ENCODE measurements around the gene BBX.
A peak's percentile ranks its signal among the peaks of the same experiment; 100 is the strongest.

BBX gene

DNA sequence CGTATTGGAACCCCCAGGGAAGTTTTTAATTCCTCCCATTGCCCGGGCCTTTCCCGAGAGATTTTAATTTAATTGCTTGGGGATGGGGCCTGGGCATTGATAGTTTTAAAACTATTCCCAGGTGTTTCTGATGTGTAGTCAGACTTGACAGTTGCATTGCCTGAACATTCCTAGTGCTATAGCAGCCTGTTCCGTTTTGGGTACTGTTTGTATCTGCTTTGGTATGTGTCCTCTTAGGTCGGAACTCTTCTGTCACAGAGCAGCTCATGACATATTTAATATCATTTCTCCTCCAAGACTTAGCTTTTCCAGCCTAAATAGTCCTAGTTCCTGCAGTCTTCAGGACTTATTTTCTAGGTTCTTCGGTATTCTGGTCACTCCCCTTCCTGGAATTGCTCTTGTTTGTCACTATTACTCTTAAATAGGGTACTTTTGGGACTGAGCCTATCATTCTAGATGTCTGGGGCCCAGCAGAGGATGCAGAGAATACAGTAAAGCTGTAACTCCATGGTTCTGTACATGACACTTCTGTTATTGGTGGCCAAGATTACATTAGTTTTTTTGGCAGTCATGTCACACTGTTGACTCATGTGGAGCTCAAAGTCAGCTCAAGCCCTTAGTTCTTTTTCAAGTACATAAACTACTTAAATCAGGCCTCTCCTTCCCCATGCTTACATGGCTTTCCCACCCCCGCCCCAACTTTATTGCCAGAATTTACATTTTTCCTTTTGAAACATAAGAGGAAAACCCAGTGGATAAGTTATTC, 81.5 kb downstream of the BBX start:
- DNase-seq: no peak

DNA sequence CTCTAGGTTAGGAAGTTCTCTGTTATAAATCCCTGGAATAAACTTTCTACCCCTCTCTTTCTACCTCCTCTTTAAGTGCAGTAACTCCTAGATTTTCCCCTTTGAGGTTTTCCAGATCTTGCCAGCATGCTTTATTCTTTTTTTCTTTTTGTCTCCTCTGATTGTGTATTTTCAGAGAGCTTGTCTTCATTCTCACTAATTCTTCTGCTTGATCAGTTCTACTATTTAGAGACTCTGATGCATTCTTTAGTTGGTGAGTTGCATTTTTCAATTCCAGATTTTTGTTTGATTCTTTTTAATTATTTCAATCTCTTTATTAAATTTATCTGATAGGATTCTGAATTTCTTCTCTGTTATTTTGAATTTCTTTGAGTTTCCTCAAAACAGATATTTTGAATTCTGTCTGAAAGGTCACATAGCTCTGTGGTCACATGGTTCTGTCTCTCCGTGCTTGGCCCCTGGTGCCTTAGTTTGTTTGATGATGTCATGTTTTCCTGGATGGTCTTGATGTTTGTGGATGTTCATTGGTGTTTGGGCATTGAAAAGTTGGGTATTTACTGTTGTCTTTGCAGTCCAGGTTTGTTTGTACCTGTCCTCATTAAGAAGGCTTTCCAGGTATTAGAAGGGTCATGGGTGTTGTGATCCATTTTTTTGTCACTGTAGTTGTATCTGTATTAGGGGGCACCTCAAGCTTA, 89.2 kb downstream of the BBX start:
- no peak for DNase-seq

DNA sequence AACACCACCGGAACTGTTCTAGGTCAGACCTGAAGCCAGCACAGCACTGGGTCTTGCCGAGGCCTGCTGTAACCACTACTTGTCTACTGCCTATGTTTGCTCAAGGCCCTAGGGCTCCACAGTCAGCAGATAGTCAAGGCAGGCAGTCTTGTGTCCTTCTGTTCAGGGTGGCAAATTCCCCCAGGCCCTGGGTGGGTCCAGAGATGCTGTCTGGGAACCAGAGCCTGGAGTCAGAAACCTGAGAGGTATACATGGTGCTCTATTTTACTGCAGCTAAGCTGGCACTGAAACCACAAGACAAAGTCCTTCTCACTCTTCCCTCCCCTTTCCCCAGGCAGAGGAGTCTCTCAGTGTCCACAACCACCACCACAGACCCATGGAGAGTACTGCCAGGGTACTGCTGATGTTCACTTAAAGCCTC, 89.9 kb downstream of the BBX start:
- DNase-seq: no peak

DNA sequence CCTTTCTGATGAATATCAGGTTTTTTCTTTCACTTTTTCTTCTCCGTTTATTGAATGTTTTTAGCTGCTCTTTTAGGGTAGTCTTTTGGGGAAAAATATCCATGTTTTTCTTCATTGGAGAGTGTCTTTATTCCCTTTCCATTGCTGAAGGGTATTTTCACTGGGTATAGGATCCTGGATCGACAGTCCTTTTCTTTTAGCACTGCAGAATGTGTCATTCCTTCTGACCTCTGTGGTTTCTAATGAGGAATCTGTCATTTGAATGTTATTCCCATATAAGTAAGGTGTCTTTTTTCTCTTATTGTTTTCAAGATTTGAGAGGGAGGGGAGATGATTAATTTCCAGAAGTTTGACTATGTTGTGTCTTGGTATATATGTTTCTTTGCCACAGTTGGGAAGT, 96.8 kb downstream of the BBX start:
- no peak for DNase-seq

DNA sequence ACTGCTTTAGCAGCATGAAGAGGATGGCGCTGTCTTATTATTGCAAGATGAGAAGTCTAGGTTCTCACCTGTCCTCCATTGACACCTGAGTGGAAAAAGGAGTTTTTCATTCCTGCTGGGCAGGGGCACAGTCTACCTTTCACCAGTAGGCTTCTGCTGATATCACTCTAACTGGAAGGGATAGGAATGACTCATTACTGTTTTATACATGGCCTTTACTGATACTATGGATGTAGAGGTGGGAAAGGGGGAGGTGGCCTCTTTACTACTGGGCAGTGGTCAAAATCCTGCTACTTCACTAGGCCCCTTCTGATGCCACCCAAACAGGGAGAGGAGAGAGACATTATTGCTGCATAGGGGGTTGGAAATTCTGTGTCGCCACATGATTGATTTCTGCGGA, 97.8 kb downstream of the BBX start:
- DNase-seq: no peak

DNA sequence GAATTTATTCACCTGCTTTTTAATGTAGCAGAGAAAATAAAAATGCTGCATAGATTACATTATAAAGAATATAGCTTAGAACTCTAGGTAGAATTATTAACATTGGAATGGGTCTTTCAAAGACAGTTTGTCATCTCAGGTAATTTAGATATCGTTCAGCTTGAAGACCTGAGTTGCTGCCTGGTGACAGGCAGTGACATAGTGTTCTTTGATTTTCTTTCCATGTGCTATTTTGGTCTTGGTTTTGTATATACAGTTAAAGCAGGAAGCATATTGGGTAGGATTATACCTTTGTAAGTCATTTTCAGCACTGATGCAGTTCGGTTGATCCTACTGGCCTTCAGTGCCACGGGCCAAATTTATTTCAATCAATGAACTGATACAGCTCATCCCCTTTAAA, 98.7 kb downstream of the BBX start:
- DNase-seq: no peak

DNA sequence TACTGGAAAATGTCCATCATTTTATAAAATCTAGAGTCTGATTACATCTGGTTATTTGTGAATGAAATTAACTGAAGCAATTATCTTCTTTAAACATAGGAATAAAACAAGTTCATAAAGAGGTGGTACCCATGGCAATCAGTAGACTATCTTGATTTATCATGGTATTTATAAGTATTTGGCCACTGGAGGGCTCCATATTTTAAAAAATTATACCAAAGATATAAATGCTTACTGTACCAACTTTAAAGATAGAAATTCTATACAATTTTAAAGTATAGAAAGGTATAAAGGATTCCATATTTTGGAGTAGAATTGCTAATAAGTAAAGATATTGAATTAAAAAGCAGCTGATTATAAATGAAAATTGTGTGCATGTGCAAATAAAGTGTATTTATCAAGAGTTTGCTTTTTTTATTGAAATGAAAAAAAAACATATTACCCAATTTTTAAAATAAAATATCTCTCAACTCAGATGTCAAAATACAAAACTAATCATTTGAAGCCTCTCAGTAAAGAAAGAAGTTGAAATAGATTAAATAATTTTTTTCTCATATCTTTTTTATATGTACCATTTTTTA, 105.3 kb downstream of the BBX start:
- DNase-seq: no peak

DNA sequence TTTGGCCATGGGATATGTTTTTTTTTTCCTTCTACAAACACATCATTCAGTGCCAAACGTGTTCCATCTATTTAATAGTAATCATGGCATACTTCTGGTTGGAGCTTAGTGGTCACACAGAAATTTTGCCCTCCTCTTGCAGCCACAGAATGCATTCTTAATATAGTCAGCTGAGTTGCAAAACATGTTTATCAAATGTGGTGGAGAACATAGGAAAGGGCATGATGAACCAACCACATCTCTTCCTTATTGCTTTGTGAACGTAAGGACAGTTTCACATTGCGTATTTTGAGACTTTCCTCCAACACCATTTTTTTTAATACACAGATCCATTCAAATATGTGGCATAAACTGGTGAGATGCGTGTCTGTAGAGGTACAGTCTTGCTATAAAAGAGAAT, 106.8 kb downstream of the BBX start:
- DNase-seq: peak; percentile 54

DNA sequence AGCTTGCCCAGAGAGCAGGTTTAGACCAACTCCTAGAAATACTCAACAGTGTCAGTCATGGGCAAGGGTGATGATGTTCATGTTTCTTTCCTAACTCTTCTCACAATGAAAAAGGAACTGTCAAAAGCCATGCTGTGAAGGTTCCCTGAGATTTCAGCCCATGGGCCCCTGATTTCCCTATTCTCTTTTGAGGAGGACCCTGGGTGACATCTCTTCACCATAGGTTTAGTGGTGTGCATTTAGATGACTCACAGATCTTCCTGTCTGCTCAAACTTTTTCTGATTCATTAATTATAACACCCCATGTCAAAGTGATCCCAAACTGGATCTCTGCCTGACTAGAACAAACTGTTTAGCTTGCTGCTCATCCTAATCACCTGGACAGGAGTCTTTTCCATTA, 108.0 kb downstream of the BBX start:
- peak; percentile 41 for DNase-seq

DNA sequence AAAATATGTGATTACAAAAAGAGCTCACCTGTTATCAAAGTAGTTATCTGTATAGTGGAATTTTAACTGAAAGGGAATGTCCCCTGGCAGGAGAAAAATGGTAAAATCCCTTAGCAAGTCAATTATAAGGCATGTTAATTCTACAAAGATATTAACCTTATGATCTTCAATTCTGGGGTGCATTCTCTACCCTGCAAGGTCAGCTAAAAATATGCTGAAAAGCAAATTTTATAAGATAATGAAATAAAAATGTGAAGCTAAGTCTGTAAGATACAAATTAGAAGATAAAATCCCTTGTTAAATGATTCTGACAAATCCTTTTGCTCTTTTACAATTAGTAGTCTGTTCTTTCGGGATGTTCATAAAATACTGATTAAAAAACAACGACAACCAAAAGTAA, 109.8 kb downstream of the BBX start:
- no peak for DNase-seq

DNA sequence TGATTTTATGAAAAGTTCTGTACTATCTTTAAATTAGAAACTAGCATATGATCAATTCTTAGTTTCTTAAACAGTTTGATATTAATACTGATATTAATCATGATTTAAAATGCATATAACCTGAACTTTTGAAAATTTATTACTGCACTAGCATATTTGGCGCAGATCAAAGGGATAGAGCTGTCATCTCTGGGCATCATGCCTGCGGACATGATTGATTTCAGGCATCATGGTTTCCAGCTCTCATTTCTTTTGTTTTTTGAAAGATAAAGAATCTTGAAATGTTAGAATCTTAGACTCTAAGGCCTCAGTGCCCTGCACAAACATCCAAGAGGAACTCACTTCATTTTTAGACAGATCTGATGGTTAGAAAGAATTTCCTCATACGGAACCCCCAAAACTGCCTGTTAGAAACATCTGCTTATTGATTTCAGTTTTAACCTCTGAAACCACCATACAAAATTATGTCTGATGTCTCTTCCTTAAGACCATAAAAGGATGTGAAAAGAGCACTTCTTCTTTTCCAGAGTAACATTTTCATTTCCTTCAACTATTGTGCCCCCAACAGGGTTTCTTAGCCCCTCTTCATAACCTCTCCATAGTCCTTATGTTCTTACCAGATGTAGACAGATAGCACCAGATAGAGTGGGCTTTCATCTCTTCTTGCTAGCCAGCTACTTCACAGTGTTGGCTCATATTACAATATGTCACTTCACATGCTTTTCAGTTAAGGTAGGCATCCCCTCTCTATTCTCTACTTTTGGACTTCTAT, 110.8 kb downstream of the BBX start:
- no peak for DNase-seq

DNA sequence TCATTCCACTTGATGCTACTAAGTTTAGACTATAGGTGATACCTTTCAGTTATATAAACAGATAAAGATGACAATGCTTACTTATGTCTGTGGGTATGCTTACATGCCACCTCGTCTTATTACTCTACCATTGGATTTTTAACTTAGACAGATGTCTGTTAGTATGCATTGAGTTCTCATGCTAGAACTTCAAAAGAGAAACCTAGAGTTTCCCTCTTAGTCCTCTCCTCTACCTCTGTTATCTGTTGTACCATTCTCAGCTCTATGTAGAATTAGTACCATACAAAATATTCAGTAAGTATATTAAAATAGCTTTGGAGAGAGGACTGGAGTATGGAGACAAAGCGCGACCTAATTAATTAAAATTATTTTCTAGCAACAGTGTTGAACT, 111.3 kb downstream of the BBX start:
- DNase-seq: no peak

DNA sequence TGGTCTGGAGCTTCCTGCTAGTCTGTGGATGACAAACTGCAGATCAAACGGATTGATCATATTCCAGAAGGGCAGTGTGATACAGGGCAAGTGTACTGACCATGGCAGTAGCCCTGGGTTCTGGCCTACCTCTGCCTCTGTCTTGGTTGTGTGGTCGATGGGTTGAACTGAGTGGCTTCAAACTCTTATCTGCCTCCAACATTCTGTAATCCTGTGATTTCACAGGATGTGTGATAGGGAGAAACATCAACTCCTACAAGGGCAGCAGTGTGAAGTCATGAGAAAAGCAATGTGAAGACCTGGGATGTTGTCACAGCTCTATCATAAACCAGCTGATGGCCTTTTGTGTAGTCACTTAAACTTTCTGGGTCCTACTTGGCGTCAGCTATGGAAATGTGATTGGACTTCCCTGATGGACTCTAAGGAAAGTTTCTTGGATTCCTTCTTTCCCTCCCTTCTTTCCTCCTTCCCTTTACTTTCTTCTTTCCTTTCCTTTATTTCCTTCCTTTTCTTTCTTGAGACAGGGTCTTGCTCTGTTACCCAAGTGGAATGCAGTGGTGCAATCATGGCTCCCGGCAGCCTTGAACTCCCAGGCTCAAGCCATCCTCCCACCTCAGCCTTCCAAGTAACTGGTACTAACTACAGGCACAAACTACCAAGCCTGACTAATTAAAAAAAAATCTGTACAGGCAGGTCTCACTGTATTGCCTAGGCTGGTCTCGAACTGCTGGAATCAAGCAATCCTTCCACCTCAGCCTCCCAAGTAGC, 114.8 kb downstream of the BBX start:
- no peak for DNase-seq

DNA sequence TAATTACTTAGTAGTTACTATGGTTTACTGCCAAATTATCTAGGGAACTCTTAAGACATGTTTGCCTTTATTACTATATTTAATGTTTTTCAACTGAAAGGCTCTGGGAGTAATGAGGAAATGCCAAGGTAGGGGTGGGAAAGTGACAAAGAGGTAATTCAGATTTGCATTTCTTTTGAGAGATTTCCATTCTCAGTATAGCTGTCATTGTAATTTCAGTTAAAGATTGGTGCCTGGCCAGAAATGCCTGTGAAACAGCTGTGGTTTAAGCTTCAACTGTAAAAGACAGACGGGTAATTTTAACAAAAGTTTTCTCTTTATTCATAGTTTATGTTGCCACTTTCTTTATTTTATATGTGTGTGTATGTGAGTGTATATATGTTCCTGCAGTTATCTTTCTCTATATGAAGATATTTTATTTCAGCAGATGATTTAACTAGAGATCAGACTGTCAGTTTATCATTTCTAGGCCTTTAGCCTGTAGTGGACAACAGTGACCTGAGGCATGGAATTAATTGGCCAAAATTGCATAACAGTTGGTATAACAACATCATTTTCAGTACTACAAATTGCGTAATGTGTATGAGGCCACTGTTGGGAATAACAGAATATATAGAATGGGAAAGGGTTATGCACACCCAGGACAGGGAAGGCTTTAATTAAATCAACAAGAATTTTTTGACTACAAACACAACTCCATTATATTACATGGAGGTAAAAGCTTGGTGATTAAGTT, 119.0 kb downstream of the BBX start:
- no peak for DNase-seq

DNA sequence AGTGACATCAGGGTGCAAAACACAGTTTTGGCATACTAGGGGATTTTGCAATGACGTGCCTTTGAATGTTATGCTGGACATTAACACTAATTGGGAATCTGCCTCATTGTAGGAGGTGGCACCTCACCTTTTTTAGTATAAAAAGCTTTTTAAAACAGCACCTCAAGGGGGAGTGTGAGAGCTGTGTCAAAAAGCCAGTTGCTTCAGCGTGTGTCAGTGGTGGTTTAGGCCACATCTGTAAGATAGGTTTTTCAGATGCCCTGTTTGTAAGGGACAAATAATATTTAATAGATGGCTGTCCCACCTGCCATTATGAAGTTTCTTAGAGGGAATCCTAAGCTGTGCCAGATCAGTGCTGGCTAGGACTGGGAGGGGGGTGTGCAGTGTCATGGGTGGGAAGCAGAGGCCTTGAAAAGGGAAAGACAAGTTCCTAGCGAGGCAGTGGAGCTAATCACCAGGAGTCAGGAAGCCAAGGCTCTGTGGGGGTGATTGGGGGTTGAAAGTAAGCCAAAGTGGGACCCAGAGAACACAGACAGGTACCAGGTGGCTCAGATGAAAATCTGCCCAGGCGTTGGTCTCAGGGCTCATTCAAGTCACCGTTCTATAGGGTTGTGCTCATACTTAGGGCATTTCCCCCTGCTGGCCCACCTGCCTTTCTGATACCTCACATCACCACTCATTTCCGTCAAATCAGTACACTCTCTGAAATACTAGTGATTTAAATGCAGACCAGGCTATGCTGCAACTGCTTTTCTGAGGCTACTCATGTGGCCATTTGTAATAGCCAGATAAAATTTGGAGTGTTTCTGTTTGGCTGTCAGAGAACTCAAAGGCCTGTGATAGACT, 120.5 kb downstream of the BBX start:
- no peak for DNase-seq

DNA sequence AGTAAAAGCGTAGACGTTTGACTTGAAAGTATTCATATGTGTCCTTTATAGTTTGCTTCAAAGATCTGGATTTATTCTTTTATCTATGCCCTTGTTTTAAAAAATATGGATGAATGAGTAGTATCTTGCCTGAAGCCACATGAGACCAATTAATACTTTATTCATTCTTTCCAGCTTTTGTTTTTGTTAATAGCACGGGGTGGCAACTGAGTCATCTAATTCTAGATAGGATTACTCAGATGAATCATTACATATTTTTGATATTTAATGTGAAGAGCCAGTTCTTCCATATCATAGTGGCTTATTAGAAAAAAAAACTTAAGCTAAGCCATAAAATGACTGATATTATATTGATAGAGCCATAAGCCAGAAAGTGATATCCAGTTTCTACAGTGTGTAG, 121.9 kb downstream of the BBX start:
- no peak for DNase-seq

DNA sequence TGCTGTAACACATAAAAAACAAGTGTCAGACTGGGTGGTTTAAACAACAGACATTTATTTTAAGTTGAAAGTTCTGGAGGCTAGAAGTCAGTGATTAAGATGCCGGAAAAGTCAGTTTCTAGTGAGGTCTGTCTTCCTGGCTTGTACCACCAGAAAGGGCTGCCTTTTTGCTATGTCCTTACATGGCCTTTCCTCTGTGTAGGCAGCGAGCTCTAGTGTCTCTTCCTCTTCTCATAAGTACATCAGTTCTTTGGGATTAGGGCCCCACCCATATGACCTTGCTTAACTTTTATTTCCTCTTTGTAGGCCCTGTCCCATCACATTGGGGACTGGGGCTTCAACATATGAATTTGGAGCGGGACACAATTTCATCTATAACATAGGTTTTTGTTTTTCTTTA, 128.0 kb downstream of the BBX start:
- DNase-seq: peak; percentile 66

DNA sequence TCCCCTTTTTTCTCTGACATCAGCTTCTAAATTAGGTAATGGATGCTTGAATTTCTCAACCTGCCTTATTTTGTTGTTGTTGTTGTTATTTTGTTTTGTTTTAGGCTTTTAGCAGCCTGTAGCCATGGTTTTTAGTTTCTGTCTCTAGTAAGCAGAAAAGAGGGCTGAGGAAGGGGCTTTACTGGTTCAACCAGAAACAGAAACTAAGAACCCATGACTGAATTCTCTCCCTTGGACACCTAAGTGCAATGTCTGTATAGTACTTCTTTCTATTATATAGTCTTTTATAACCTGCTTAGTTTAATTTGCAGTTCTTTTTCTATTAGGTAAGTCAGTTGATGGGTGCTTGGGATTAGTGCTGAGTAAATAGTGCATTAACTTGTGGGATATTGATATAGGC, 129.0 kb downstream of the BBX start:
- DNase-seq: no peak

DNA sequence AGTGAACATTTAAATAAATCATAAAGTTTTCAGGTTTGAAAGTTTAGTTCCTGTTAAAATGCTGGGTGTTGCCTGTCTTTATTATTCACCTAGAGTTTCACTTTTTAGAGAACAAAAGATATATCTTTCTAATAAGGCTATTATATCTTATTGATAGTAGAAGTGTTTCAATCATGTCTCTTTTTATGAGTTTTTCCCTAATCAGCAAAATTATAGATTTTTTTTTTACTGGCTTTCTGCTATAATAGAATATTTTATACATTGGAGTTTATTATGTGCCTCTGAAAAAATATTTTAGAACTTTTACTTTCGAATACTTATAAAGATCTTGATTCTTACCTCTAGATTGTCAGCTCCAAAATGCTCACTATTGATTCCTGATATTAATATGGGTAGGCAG, 131.5 kb downstream of the BBX start:
- no peak for DNase-seq

DNA sequence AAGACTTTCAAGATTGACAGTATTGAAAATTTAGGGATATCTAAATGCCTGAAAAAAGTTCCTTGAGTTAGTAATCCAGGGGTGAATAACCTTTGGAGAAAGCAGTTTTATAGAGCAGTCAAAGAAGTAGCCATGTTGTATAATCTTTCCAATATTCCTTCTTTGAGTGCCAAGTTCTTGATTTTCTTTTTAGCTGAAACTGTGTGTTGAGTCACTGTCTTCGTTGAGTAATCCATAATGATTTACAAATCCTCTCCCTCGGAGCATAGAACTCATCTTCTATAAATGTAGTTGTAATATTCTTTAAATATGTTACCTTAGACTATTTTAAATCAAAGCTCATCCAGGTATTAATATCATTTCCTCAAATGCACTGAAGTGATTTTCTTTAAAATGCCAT, 135.2 kb downstream of the BBX start:
- DNase-seq: peak; percentile 42

DNA sequence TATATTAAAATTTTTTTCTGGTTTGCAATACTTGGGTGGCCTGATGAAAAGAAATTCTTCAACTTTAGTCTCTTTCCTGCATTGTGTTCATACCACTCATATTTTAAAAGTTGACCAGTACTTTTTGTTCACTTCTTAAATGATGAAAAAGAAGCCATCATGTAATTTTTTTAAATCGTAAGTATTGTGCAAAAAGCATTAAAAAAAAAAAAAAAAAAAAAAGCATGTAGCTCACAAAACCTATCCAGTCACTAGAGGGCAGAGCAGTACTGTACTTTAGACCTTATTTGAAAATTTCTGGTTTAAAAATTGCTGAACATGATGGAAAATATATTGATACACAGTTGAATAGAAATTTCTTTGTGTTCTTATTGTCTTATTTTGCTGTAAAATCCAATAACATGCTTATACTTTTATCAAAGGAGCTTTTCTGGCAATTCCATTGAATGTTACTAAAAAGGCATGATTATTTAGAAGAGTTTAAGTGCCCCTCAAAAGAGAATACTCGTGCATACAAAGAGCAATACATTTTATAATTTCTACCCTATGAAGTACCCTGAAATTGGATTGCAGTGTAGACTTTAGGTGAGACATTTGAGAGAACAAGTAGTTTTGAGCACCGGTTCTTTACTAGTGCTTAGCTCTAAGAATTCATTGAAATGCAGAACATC, 137.7 kb downstream of the BBX start:
- peak; percentile 61 for DNase-seq
